HG03521 (cell line): ENCODE data around the gene TNS2.
"Not testable (repeated sequence)": the region's sequence is repeated elsewhere in the genome, so short reads cannot be mapped to it uniquely, and the experiment has no call there.

Experiments
- ATAC-seq: cut with Tn5 transposase; IDR thresholded peaks from one replicate; pipeline ENCODE4 v1.9.1; 2021; ENCODE audit warnings: mild to moderate bottlenecking, moderate library complexity; ENCODE audit not compliant: unreplicated experiment

Gene TNS2

GRCh38 chr12:53093777-53094393 is 44.0 kb downstream of the TNS2 start:
- ATAC-seq: no peak

GRCh38 chr12:53094394-53094787 is 44.5 kb downstream of the TNS2 start:
- ATAC-seq: no peak

GRCh38 chr12:53094796-53095595 is 45.1 kb downstream of the TNS2 start:
- ATAC-seq: not testable (repeated sequence)

GRCh38 chr12:53095596-53095895 is 45.7 kb downstream of the TNS2 start:
- not testable (repeated sequence) for ATAC-seq

- ATAC-seq: no peak
Measured at GRCh38 chr12:53096089-53096741, 46.4 kb downstream of the TNS2 start.

- no peak for ATAC-seq
Measured at GRCh38 chr12:53096759-53097158, 46.9 kb downstream of the TNS2 start.

- no peak for ATAC-seq
Measured at GRCh38 chr12:53097207-53097563, 47.3 kb downstream of the TNS2 start.

GRCh38 chr12:53097564-53098353 is 47.9 kb downstream of the TNS2 start, which contains the start of gene IGFBP6:
Gene IGFBP6 (plus strand): TSS chr12:53097667. CDS start chr12:53097718, 51 bp downstream.
- peak; percentile 43 for ATAC-seq

GRCh38 chr12:53098354-53098981 is 48.6 kb downstream of the TNS2 start:
- ATAC-seq: no peak

GRCh38 chr12:53099071-53099882 is 49.4 kb downstream of the TNS2 start:
- ATAC-seq: no peak

GRCh38 chr12:53100466-53101151 is 50.7 kb downstream of the TNS2 start:
- no peak for ATAC-seq

GRCh38 chr12:53101266-53101665 is 51.4 kb downstream of the TNS2 start:
- no peak for ATAC-seq

GRCh38 chr12:53101931-53102781 is 52.3 kb downstream of the TNS2 start:
- no peak for ATAC-seq

GRCh38 chr12:53102883-53103807 is 53.3 kb downstream of the TNS2 start, which contains the start of gene SOAT2:
Gene SOAT2 (plus strand): TSS chr12:53103486. CDS start chr12:53103578, 92 bp downstream.
- peak; percentile 47 for ATAC-seq

GRCh38 chr12:53103860-53104305 is 54.0 kb downstream of the TNS2 start:
- ATAC-seq: no peak

GRCh38 chr12:53105256-53105655 is 55.4 kb downstream of the TNS2 start:
- no peak for ATAC-seq
